OCI-LY7 (cell line): ENCODE data around the gene MUSK. TPM values are rescaled to one million over a fixed set of nuclear protein-coding genes. Genes with fewer than 3 reads are reported as not detected.

Experiments
- BruUV-seq: library from RNA; stranded (reverse); fragments of 400-500 nt; replicated peaks from 2 replicates; lab custom pipeline; 2021; lab: Mats Ljungman, UMichigan
- CTCF ChIA-PET: fragments of 300-600 bp; sonication (Branson Sonifier 250); formaldehyde crosslinking; loops from one replicate; lab custom pipeline; 2022; ENCODE audit warnings: antibody characterized with exemption; ENCODE audit not compliant: unreplicated experiment; lab: Charles Lee
- POLR2A ChIA-PET: fragments of 300-600 bp; sonication (Branson Sonifier 250); formaldehyde crosslinking; loops from one replicate; lab custom pipeline; 2022; ENCODE audit warnings: antibody characterized with exemption; lab: Charles Lee
- DNase-seq: peaks from one replicate; pipeline ENCODE4 v3.0.0-alpha.2; 2015; ENCODE audit warnings: low spot score
- H2AFZ ChIP-seq: fragments of 200-600 bp; sonication (generic), shearing (Covaris generic); 2 replicates; pipeline ENCODE4 v1.6.1; 2014; ENCODE audit warnings: mild to moderate bottlenecking, antibody characterized with exemption, low read length, moderate library complexity
- H3K27ac ChIP-seq: fragments of 200-600 bp; sonication (generic); 2 replicates; pipeline ENCODE4 v1.5.1; 2014; ENCODE audit warnings: mixed run types, low read depth, mild to moderate bottlenecking, moderate library complexity, low read length, inconsistent platforms; ENCODE audit not compliant: poor library complexity, severe bottlenecking
- H3K36me3 ChIP-seq: fragments of 200-600 bp; sonication (generic); 2 replicates; pipeline ENCODE4 v1.6.1; 2014; ENCODE audit warnings: mild to moderate bottlenecking, antibody characterized with exemption, low read length, moderate library complexity, mixed read lengths; ENCODE audit not compliant: insufficient read depth
- H3K4me1 ChIP-seq: fragments of 200-600 bp; sonication (generic); 2 replicates; pipeline ENCODE4 v1.5.1; 2014; ENCODE audit warnings: mild to moderate bottlenecking, low read length; ENCODE audit not compliant: insufficient read depth, poor library complexity, severe bottlenecking
- H3K4me2 ChIP-seq: fragments of 200-600 bp; sonication (generic); 2 replicates; pipeline ENCODE4 v1.6.1; 2014; ENCODE audit warnings: mild to moderate bottlenecking, low read length
- H3K4me3 ChIP-seq: fragments of 200-600 bp; sonication (generic); 2 replicates; pipeline ENCODE4 v1.5.1; 2014; ENCODE audit warnings: mild to moderate bottlenecking, low read depth, low read length; ENCODE audit not compliant: poor library complexity, severe bottlenecking
- H3K79me2 ChIP-seq: fragments of 200-600 bp; sonication (generic); 2 replicates; pipeline ENCODE4 v1.6.1; 2016; ENCODE audit warnings: low read depth, mild to moderate bottlenecking, low read length, moderate library complexity, mixed read lengths; ENCODE audit not compliant: insufficient read depth
- H3K9me2 ChIP-seq: fragments of 200-600 bp; sonication (generic); 2 replicates; pipeline ENCODE4 v1.6.1; 2016; ENCODE audit warnings: mild to moderate bottlenecking, low read length, mixed read lengths; ENCODE audit not compliant: insufficient read depth
- H3K9me3 ChIP-seq: fragments of 200-600 bp; sonication (generic); 2 replicates; pipeline ENCODE4 v1.6.1; 2014; ENCODE audit warnings: mild to moderate bottlenecking, mixed run types, low read length, mixed read lengths
- H4K20me1 ChIP-seq: fragments of 200-600 bp; sonication (generic); 2 replicates; pipeline ENCODE4 v1.6.1; 2014; ENCODE audit warnings: mild to moderate bottlenecking, antibody characterized with exemption, low read length, moderate library complexity, mixed read lengths; ENCODE audit not compliant: insufficient read depth
- CTCF ChIP-seq: fragments of 200-600 bp; sonication (generic); conservative IDR thresholded peaks from 2 replicates; pipeline ENCODE4 v1.5.1; 2014; ENCODE audit warnings: mild to moderate bottlenecking, antibody characterized with exemption, low read length, moderate library complexity, mixed read lengths
- EZH2phosphoT487 ChIP-seq: fragments of 200-600 bp; sonication (generic); IDR thresholded peaks from 2 replicates; pipeline ENCODE4 v1.6.1; 2018; ENCODE audit warnings: low read depth, borderline replicate concordance, mild to moderate bottlenecking, mixed run types, antibody characterized with exemption, low read length, moderate library complexity, mixed read lengths
- intact Hi-C: fragments of 100-400 bp; cut with micrococcal nuclease; formaldehyde crosslinking; loops from one replicate; pipeline ENCODE4 v1.10.0; 2022; ENCODE audit not compliant: unreplicated experiment
- total RNA-seq, 2 experiments: library from RNA; depleted of rRNA in 1 of 2; stranded (reverse); fragments of >200 nt in 1 of 2; shearing (Covaris generic) in 1 of 2; gene quantifications; 2 replicates each; pipeline ENCODE4 v1.2.3, GENCODE V29; 2014 to 2022

MUSK gene
- total RNA-seq, 2 experiments from 2014 or later: not detected

- no TSS peak for BruUV-seq
- Histone ChIP-seq H3K9me2 (no peaks in the 10 kb centered on the region), H4K20me1 (no peaks in the 10 kb centered on the region), H3K9me3 (no peaks in the 10 kb centered on the region), H3K27ac (no peak overlapping the region), H3K36me3 (no peaks in the 10 kb centered on the region), H2AFZ (no peak overlapping the region), H3K4me3 (no peak overlapping the region), H3K4me1 (no peaks in the 10 kb centered on the region), H3K4me2 (no peak overlapping the region), H3K79me2 (no peaks in the 10 kb centered on the region)
- ChIA-PET POLR2A (no interaction called here), CTCF (no interaction called here)
- no peak for TF ChIP-seq EZH2phosphoT487
- intact Hi-C loops: no loop called here
- no peak for DNase-seq
These were observed 89.6 kb downstream of the MUSK start for GRCh38 chr9:110758201-110758600.

DNA sequence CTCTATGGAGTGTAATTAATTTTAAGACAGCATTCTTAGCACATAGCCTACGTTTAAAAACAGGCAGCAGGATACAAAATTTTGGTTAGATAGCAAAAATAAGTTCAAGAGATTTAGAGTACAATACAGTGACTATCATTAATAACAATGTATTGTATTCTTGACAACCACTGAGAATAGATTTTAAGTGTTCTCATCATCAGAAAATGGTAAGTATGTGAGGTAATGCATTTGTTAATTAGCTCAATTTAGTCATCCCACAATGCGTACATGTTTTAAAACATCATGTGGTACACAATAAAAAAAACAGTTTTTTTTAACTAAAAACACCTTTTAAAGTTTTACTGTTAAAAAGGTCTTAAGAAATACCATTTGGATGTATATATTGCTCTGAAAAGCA is 94.2 kb downstream of the MUSK start:
- Histone ChIP-seq H3K9me3 (no peaks in the 10 kb centered on the region), H3K27ac (no peak overlapping the region), H3K36me3 (no peaks in the 10 kb centered on the region), H3K4me1 (no peaks in the 10 kb centered on the region), H3K4me2 (no peak overlapping the region), H4K20me1 (no peaks in the 10 kb centered on the region), H2AFZ (no peak overlapping the region), H3K79me2 (no peaks in the 10 kb centered on the region), H3K4me3 (no peak overlapping the region), H3K9me2 (no peaks in the 10 kb centered on the region)
- ChIA-PET POLR2A (interaction anchor here (0.8 kb wide), 1 partner anchor 22 kb away, joined by 4 read pairs; no protein-coding TSS in a partner anchor), CTCF (no interaction called here)
- intact Hi-C loops: no loop called here
- BruUV-seq: no TSS peak
- DNase-seq: no peak
- TF ChIP-seq EZH2phosphoT487: no peak
- no peak for TF ChIP-seq CTCF

- DNase-seq: no peak
- Histone ChIP-seq H2AFZ (no peak overlapping the region), H3K4me2 (no peak overlapping the region), H3K4me3 (no peak overlapping the region), H3K36me3 (no peaks in the 10 kb centered on the region), H3K4me1 (no peaks in the 10 kb centered on the region), H3K79me2 (no peaks in the 10 kb centered on the region), H3K27ac (no peak overlapping the region), H3K9me2 (no peaks in the 10 kb centered on the region), H4K20me1 (no peaks in the 10 kb centered on the region), H3K9me3 (no peaks in the 10 kb centered on the region)
- intact Hi-C loops: no loop called here
- BruUV-seq: no TSS peak
- ChIA-PET POLR2A (interaction anchor here (0.8 to 1.3 kb wide), 2 partner anchors 21 to 104 kb away, joined by 3 to 4 read pairs; no protein-coding TSS in a partner anchor), CTCF (no interaction called here)
- TF ChIP-seq CTCF (no peak), EZH2phosphoT487 (no peak)
These were observed 95.0 kb downstream of the MUSK start for GRCh38 chr9:110763568-110763967.
